Ovary (tissue), 3 donors: Measurements from ENCODE around the gene HOXB9.

Experiments used
- POLR2A ChIP-seq: fragments of 450-650 bp; IDR thresholded peaks from one replicate; pipeline ENCODE4 v1.6.1; 2017; ENCODE audit warnings: antibody characterized with exemption, mild to moderate bottlenecking, moderate library complexity
- TF ChIP-seq, protein P1 (sequence below), 3 donors: fragments of 450-650 bp in 2 of 3; fragments of 200-600 bp in 1 of 3; IDR thresholded peaks; one replicate each; pipeline versions ENCODE4 v1.5.1 to v1.8.0; 2016 to 2022; ENCODE audit warnings: antibody characterized with exemption in 3 of 3, mild to moderate bottlenecking in 1 of 3
- donor health status: DM: no; HTN: no; CAD: no.

- TF ChIP-seq, protein P1, sequence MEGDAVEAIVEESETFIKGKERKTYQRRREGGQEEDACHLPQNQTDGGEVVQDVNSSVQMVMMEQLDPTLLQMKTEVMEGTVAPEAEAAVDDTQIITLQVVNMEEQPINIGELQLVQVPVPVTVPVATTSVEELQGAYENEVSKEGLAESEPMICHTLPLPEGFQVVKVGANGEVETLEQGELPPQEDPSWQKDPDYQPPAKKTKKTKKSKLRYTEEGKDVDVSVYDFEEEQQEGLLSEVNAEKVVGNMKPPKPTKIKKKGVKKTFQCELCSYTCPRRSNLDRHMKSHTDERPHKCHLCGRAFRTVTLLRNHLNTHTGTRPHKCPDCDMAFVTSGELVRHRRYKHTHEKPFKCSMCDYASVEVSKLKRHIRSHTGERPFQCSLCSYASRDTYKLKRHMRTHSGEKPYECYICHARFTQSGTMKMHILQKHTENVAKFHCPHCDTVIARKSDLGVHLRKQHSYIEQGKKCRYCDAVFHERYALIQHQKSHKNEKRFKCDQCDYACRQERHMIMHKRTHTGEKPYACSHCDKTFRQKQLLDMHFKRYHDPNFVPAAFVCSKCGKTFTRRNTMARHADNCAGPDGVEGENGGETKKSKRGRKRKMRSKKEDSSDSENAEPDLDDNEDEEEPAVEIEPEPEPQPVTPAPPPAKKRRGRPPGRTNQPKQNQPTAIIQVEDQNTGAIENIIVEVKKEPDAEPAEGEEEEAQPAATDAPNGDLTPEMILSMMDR (IDR thresholded peaks at IDR 0.05) = no peak
- TF ChIP-seq POLR2A = no peak
Observed at GRCh38 chr17:48605991-48606891, 19.9 kb downstream of the HOXB9 start.
